Fibroblast of skin of right biceps (primary cell): ENCODE data around the gene ARHGAP10.
A peak's percentile ranks its signal among the peaks of the same experiment; 100 is the strongest.

Experiments
- DNase-seq: peaks from one replicate; pipeline ENCODE4 v3.0.0-alpha.2; 2013

The ARHGAP10 gene

GRCh38 chr4:147828331-147828905 is 96.5 kb downstream of the ARHGAP10 start:
- DNase-seq: peak; percentile 60

GRCh38 chr4:147829401-147830101 is 97.7 kb downstream of the ARHGAP10 start:
- DNase-seq: no peak

- no peak for DNase-seq
Measured at GRCh38 chr4:147830102-147830463, 98.2 kb downstream of the ARHGAP10 start.

- peak; percentile 63 for DNase-seq
Measured at GRCh38 chr4:147830987-147831386, 99.1 kb downstream of the ARHGAP10 start.

GRCh38 chr4:147831551-147832171 is 99.8 kb downstream of the ARHGAP10 start:
- peak; percentile 92 for DNase-seq

GRCh38 chr4:147833254-147833653 is 101.4 kb downstream of the ARHGAP10 start:
- peak; percentile 43 for DNase-seq

- DNase-seq: no peak
Measured at GRCh38 chr4:147833741-147834140, 101.9 kb downstream of the ARHGAP10 start.

GRCh38 chr4:147834480-147834879 is 102.6 kb downstream of the ARHGAP10 start:
- no peak for DNase-seq

- DNase-seq: no peak
Measured at GRCh38 chr4:147836807-147837206, 104.9 kb downstream of the ARHGAP10 start.

GRCh38 chr4:147837435-147837834 is 105.5 kb downstream of the ARHGAP10 start:
- no peak for DNase-seq

GRCh38 chr4:147837854-147838253 is 106.0 kb downstream of the ARHGAP10 start:
- no peak for DNase-seq

- peak; percentile 43 for DNase-seq
Measured at GRCh38 chr4:147839200-147839599, 107.3 kb downstream of the ARHGAP10 start.

GRCh38 chr4:147839663-147840062 is 107.8 kb downstream of the ARHGAP10 start:
- DNase-seq: no peak

- no peak for DNase-seq
Measured at GRCh38 chr4:147840838-147841738, 109.2 kb downstream of the ARHGAP10 start.

GRCh38 chr4:147842573-147842972 is 110.7 kb downstream of the ARHGAP10 start:
- peak; percentile 71 for DNase-seq

- DNase-seq: no peak
Measured at GRCh38 chr4:147843162-147843561, 111.3 kb downstream of the ARHGAP10 start.

- DNase-seq: no peak
Measured at GRCh38 chr4:147844781-147845180, 112.9 kb downstream of the ARHGAP10 start.

- no peak for DNase-seq
Measured at GRCh38 chr4:147846318-147847155, 114.6 kb downstream of the ARHGAP10 start.

- no peak for DNase-seq
Measured at GRCh38 chr4:147847751-147848590, 116.1 kb downstream of the ARHGAP10 start.

- no peak for DNase-seq
Measured at GRCh38 chr4:147848634-147849033, 116.7 kb downstream of the ARHGAP10 start.

- DNase-seq: no peak
Measured at GRCh38 chr4:147851135-147851534, 119.2 kb downstream of the ARHGAP10 start.
